GOT3 (cell line): ENCODE measurements around the gene CTNND2.

Experiments
- DNase-seq: peaks from one replicate; lab custom pipeline; 2025; ENCODE audit warnings: mixed read lengths; lab: John Stamatoyannopoulos, UW

The CTNND2 gene

DNA sequence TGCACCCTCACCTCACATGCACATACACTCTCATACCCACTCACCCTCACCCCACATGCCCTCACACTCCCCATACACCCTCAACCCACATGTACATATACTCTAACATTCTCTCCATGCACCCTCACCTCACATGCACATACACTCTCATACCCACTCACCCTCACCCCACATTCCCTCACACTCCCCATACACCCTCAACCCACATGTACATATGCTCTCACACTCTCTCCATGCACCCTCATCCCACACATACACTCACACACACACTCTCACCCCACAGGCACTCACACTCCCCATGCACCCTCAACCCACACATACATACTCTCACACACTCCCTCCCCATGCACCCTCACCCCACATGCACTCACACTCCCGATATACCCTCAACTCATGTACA lies 593.0 kb downstream of the CTNND2 start:
- DNase-seq = no peak

- DNase-seq = no peak
Observed at GRCh38 chr5:11310158-11310557, 594.1 kb downstream of the CTNND2 start.

- DNase-seq = no peak
Observed at GRCh38 chr5:11306365-11306764, 597.9 kb downstream of the CTNND2 start.

DNA sequence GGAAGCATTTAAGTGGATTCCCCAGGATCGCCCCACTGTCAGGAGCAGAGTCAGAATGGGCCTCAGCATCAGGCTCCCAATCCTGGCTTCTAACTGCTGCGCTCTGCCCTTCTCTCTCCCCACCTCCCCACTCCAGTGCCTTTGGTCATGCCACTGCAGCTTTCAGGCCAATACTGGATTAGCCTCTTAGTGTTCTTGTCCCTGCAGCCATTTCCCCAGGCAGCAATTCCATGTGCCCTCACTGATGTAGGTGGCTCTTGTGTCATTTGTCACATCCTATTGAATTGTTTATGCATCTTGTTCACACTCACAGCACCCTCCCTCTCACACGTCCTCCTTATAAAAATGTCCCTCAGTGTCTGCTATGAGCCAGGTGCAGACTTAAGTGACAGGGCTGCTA lies 599.0 kb downstream of the CTNND2 start:
- DNase-seq = no peak

- no peak for DNase-seq
Observed at GRCh38 chr5:11304641-11305040, 599.6 kb downstream of the CTNND2 start.

GRCh38 chr5:11302663-11303062 lies 601.6 kb downstream of the CTNND2 start:
- DNase-seq = no peak

- DNase-seq = no peak
Observed at GRCh38 chr5:11301171-11301570, 603.1 kb downstream of the CTNND2 start.

- DNase-seq = no peak
Observed at GRCh38 chr5:11300736-11301135, 603.5 kb downstream of the CTNND2 start.

GRCh38 chr5:11298877-11299276 lies 605.4 kb downstream of the CTNND2 start:
- DNase-seq = no peak

DNA sequence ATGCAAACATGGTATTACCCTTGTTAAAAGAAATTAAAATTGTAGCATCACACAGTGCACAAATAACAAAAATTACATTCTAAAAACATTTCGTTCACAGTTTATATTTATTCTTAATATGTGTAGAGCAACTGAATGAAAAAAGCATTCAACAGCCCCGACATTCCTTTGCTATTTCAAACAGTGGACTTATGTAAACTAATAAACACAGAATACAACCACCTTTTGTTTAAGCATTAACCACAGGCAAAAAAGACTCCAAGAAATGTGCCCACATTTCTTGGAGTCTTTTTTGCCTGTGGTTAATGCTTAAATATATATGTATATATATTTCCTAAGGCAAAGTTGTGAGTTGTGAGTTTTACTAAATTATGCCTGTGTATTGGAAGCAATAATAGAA lies 610.7 kb downstream of the CTNND2 start:
- no peak for DNase-seq

DNA sequence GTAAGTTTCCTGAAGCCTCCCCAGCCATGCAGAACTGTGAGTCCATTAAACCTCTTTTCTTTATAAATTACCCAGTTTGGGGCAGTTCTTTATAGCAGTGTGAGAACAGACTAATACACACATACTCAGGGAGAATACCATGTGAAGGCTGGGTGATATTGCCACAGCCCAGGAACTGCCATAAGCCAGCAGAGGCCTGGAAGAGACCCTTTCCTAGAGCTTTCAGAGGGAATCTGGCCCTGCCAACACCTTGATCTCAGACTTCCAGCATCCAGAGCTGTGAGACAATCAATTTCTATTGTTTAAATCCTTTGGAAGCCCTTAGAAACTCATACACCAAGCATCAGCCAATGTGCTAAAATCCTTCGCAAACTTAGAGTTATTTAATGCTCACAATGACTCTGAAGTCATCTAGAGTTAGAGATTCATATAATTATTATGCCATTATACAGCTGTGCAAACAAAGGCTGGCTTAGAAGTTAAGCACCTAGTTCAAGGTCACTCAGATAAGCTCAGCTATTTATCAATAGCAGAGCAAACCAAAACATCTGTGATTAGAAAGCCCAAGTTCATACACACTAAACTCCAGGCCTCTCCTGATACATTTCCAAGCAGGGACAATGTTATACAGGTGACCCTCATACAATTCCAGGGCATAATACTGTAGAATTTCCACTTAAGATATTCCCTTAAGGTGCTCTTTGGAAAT lies 611.4 kb downstream of the CTNND2 start:
- DNase-seq = no peak

DNA sequence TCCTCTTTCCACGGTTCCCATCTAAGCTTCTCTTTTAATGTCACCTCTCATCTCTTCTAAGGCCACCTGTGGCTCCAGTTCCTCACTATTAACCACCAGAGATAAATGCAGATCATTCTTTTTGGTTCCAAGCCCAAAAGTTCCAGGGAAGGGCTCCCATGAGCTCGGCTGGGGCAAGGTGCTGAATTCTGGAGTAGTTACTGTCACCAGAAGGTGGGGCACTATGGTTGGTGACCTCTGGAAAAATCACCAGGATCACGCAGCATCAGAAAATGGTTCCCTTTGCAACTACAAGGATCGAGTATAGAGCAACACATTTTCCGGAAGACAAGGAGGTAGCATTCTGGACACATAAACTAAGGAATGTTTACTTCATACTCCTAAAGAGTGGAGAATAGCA lies 614.5 kb downstream of the CTNND2 start:
- DNase-seq = no peak

- no peak for DNase-seq
Observed at GRCh38 chr5:11289208-11289607, 615.0 kb downstream of the CTNND2 start.

DNA sequence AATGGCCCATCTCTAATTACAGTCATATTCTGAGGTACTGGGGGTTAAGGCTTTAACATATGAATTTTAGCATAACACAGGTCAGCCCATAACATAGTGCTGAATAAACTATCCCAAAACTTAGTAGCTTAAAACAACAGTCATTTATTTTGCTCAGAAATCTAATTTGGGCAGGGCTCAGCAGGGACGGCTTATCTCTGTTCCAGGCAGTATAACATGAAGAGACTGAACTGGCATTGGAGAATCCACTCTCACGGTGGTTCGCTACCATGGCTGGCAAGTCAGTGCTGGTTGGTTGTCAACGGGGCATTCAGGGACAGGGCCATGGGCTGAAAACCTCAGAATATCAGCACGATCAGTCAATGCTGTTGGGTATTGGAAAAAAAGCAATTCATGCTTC lies 622.4 kb downstream of the CTNND2 start:
- no peak for DNase-seq

DNA sequence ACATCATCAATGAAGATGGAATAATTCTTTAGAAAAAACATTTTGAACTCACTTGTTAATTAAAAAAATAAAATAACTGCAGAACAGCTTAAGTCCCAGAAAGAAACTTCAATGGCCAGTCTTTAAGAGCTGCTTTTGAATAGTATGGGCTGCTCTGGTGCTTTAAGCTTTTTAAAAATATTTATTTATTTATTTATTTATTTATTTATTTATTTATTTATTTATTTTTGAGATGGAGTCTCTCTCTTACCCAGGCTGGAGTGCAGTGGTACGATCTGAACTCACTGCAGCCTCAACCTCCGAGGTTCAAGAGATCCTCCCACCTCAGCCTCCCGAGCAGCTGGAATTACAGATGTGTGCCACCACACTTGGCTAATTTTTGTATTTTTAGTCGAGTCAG lies 626.9 kb downstream of the CTNND2 start:
- DNase-seq = no peak

DNA sequence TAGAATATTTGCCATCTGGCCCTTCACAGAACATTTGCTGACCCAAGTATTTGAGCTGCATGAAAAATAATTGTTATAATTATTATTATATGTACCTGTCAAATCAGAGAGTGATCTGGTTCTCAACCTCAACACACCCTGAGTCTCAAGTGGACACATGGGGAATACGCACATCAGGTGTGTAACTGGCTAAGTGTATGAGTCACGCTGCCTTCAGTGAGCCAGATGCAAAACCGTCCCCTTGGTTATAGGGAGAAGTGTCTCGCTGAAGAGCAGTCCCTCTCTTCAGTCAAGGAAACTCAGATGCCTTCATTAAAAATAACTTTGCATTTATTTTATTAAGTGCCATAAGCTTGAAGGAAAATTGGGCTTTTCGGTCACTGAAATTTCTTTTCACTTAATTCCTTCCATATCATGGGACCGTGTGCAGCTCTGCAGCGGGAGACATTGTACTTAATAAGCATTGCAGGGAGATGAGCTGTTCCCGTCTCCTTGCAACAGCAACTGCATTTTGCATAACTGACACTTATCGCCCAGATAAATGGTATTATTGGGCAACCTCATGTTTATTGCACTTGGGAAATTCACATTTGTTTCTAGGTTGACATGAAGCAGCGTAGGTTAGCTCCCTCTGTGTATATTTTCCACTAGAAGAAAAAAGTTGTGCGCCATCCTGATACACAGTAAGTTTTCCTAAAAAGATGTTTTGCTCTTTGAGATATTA lies 630.9 kb downstream of the CTNND2 start:
- no peak for DNase-seq

- DNase-seq = no peak
Observed at GRCh38 chr5:11269515-11269914, 634.7 kb downstream of the CTNND2 start.

DNA sequence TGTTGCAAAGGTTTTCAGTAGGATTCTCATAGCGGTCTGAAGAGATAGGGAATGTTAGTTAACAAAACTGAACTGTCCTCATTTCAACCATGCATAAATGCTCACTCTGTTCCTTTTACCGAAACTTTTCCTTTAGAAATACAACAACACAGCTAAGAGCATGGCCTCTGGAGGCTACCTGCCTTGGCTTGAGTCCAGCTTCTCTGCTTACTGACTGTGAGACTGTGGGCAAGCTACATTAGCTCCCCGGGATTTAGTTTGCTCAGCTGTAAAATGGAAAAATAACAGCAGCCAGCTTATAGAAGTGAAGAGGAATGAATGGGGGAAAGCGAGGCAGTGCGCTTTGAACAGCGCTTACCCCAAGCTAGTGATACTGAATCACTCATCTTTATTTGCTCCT lies 635.4 kb downstream of the CTNND2 start:
- no peak for DNase-seq

- no peak for DNase-seq
Observed at GRCh38 chr5:11266331-11266730, 637.9 kb downstream of the CTNND2 start.

DNA sequence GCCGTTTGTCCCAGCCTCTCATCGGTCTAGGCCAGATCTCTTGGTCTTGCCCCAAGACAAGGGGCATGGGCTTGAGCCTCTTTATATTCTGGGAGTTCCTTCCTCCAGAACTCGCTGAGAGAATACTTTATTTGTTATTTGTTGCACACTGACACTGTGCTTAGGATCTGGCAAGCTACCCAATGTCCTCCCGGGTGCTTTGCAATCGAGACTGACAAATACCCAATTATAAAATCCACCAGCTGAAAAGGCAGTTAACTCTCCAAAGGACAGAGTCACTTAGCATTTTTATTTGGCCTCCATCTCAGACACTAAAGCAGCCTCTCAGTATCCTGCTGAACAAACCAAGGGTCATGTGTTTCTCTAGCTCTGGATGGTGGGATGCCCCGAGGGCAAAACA lies 643.0 kb downstream of the CTNND2 start:
- no peak for DNase-seq

DNA sequence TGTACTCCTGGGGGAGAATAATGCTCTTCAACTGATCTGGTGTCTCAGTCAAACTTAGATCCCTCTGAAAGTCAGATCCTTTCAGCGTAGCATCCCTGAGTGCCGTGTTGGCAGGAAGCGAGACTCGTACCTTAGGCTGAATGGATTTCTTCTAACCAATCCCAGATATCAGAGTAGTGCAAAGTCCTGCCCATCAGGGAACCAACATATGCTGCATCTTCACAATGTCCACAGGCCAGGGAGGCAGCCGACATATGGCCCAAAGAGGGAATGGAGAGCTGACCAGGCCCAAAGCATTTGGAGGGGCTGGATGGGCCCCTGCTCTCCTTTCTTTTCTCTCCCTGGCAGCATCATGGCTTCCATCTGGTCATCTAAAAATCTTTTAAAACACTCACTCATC lies 646.2 kb downstream of the CTNND2 start:
- no peak for DNase-seq

DNA sequence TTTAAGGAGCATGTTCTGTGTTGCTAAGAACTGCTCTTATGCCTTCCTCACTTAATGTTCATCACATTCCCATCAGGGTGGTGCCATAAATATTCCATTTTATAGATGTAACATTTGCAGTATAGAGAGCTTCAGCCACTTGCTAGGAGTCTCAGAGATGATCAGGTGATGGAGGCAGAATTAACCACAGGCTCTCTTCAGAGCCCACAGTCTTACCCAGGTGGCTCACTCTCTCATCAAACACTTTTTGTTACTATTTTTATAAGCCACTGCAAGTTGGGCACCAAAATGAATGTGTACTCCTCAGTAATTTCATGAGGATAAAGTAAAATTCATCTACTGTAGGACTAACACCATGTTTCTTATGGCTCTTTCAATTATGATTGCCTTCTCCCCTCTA lies 651.7 kb downstream of the CTNND2 start:
- DNase-seq = no peak

- no peak for DNase-seq
Observed at GRCh38 chr5:11252075-11252474, 652.2 kb downstream of the CTNND2 start.

DNA sequence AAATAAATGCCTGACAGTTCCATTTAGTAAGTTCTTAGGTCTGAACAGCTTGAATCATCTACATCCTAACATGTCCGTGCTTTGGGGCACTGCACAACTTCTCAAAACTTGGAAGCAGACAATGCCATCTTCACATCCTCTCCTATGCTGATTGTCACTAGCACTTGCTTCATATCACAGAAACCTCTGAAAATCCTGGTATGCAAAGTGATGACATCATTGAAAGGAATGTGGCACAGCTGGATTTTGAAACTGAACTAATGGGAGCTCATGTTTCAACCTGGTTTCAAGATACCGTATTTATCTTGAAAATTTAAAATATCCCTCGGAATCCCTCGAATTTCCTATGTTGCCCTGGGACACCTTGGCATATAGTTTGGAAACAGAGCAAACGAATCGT lies 653.0 kb downstream of the CTNND2 start:
- DNase-seq = no peak
